GM21619 (cell line): ENCODE measurements around the gene FMNL1.

Source experiments
- ATAC-seq: cut with Tn5 transposase; IDR thresholded peaks from one replicate; pipeline ENCODE4 v1.9.1; 2021; ENCODE audit not compliant: unreplicated experiment

FMNL1 gene

DNA sequence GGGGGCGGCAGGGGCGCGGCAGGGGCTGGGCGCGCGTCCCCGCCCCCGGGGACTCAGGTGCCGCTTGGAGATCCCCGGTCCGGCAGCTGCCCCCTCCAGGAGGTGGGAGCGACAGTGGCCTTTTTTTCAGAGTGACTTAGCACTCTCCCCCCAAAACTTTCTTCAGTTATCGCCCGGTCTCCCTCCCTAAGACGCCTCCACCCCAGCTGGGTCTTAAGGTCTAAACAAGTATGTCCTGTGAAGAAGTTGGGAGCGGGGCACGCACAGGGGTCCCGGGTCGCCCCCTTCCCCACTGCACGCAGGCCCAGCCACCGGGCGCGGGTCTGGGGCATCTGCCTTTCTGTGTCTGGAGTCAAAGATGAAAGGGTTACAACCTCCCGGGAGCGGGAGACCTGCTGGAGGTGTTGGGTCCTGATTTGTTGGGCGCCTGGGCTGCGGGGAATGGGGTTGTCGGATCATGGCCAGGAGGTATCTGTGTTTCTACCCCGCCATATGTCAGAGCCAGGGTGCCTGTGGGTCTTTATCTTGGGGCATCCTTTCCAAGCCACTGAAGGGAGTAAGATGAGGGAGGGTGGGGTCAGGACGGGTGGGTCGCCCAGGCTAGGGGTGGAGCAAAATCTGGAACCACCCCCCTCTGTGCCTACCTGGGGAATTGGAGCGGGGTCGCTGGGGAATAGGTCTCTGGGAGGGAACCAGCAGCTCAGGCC, 757 bp downstream of the FMNL1 start:
- ATAC-seq, result no peak

DNA sequence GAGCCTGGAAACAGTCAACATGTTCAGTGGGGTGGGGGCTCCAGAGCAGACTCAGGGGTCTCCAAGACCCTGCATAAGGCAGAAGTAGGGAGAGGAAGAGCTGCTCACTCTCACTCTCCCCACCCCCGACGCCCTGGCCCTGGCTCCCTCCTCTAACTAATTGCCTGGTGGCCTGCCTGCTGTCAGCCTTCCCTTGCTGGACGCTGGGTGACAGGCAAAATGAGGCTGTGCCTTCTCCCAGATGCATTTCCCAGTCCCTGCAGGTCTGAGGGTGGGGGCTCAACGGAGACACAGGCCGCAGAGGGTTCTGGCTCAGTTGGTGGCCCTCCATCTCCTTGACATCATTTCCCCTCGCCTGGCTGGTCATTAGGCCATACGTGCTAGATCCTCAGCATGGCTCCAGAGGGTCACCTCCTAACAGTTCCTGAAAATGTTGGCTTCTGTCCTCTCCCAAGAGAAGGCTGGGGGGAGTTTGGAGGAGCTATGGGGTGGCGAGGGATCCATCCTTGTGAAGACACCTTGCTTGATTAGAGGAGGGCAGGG, 1.4 kb downstream of the FMNL1 start:
- no peak for ATAC-seq

DNA sequence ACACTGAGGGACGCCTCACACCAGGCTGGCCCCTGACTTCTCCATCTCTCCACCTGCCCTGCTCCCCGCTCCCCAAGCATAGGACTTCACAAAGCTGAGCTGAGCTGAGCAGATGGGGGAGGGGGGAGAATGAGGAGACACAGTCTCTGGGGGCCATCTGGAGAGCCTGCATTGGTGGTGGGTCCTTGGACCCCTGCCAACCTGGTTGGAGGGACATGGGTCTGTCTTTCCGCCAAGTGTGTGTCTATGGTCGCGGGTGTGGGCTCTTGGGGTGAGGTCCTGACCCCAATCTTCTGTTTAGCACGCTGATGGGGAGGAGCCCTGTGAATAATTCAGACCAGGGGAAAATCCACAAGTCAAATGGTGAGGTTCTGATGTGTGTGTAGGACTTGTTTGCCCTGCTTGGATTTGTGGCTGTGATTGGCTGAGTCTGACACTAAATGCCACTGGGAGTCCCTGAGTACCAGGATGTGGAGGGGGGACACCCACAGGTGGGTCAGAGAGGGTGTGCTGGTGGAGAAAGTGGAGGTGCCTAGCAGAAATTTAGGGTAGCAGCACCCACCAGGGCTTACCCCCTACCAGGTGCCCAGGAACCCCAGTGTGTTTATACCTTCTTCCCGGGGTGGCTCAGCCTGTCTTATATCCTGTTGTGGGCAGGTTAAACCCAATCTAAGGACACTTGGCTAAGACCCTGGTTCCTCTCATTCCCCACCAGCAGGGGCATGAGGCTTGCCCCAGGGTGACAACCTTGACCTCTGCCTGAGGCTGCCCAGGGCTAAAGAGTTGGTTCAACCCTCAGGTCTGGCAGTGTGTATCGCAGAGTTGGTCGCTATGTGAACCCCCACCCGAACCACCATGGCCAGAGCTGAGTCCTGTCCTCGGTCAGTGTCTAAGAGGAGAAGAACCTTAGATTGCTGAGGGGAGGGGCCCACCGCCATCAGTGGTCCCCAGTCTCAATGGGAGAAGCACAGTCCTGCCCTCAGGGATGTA, 2.1 kb downstream of the FMNL1 start:
- ATAC-seq, result no peak

DNA sequence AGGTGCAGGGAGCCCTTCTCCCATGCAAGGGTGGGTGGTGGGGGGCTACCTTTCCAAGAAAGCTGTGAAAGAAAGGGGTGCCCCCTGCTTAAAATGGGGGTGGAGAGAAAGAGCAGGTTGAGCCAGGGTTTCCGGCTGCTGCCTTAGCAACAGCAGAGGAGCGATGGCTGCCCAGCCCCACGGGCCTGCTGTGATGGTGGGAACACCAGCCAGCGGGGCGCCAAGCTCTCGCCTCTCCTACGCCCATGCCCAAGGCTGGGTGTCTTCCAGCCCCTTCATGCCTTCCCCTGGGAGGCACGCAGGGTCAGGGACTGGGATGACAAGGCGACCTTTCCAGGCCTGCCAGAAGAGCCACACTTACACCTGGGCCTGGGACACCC, 3.0 kb downstream of the FMNL1 start:
- ATAC-seq, result no peak

DNA sequence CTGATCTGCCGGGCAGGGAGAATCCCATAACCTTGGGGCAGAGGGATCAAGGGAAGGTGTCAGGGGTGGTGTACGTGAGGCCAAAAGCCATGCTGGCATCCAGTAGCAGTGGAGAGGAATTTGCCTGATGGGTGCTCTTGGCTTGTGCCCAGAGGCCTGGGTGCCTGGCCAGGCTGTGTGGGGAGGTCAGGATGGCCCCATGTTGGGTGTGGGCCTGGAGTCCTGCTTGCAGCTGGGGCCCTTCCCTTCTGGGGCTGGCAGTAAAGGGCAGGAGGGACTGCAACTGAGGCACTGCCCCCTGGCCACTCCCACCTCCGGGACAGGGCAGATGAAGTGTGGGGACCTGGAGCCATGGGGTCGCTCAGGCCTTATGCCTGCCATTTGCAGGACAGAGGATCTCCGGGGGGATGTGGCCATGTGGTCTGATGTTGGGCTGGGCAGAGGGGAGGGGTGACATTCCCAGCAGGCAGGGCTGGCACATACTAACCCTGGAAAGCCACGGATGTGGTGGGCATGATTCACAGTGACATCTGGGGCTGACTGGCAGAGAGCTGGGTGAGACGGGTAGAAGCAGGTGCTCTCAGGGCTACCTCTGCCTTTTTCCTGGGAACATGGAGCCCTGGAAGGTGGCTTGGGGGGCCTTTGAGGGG, 3.5 kb downstream of the FMNL1 start:
- no peak for ATAC-seq

DNA sequence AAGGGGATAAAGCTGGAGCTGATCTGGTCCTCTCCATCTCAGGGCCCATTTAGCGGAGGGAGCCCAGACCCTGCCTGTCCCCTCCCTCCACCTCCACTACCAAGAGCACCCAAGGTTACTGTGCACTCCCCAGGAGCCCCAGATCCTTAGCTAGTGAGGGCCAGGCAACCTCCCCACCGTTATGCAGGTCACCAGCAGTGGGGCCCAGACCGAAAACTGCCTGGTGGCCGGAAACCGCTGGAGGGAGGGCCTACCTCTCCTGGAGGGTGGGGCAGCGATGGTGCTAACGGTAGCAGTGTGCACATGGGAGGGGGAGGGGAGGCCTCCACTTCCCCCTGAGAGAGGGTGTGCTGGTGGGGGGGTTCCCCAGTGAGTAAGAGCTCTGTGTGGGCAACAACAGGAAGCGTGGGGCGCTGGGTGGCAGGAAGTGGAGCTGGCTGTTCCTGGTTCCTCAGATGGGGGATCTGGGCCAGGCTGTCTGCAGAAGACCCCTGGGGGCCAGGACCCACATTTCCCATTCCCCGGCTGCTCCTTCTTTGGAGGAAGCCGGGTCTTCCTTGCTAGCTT, 4.4 kb downstream of the FMNL1 start:
- ATAC-seq, result peak; percentile 36

DNA sequence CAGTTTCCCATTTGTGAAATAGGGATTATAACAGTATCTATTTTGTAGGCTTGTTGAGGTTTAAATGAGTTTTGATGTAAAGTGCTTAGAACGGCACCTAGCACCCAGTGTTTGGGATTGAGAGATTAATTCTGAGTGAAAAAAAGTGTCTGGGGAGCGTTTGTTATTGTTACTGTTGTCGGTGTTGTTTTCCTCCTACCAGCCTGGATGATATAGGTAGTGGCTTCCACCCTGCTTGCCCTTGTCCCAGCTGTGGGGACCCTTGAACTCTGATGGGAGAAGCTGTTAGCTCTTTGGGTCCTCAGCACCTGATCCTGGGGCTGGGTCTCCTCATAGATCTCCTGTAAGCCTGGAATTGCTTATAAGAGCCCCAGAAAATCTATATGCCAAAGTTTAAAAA, 4.9 kb downstream of the FMNL1 start:
- ATAC-seq, result no peak

DNA sequence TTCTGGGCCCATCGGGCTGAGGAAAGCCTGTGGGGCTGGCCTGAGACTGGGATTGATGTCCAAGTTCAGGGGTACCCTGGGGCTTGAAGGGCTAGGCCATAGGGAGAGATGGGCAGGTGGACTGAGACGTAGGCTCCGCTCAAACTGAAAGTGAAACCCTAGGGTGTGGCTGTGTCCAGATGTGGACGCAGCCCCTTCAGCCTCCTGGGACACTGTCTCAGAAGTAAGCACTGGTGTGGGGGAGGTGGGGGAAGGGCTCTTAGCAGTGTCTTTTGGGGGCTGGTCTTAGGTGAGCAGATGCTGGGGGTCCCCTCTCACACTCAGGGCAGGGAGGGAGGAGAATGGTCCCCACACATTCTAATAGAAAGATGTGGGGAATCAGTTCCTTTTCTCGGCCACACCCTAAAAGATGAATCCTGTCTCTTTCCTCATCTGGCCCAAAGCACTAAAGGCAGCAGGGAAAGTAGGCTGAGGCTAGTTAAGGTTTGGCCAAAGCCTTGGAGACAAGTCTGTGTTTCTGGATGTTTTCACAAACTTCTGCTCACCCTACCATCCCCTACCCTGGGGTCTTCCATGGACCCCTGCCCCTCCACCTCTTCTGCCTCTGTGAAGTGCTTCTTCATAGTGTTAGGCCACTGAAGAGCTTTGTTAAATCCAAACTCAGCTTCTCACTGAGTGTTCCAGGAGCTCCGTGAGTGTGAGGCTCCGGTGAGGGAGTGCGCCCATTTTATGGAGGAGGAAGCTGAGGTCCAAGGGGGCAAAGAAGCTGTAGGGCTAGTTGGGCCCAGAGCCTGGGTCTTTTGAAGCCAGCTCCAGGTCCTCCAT, 5.6 kb downstream of the FMNL1 start:
- peak; percentile 22 for ATAC-seq

DNA sequence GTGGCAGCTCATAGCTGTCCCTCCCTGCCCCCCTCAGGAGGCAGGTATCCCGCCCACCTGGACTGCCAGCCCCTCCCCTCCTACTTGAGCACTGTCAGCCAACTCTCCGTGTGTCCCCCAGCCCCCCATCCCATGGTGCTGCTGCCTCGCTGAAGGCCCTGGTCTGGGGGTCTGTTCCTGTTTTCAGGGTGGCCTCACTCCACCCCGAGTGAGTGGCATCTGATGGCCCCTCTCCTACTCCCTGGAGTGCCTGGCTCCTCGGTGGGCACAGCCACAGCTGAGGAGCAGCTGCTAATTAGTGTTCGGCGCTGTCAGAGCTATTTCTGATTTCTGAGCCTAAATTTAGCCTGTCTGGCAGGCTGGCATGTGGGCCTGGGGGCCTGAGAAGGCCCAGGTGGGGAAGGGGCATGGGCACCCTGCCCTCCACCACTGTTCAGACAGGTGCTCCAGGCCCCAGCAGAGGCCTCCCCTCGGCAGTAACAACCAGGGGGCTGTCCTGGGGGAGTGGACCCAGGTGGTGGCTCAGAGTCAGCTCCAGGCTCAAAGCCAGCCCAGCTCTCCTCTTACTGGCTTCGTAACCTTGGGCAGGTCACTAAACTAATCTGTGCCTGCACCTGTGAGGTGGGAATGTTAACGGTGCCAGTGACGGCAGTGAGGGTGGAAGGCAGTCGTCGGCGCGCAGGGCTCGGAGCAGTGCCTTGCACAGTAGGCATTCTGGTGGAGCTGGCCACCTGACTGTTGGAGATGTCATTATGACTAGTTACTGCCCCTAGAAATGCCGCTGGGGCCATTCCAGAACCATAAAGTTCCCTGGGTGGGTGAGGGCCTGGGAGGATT, 6.5 kb downstream of the FMNL1 start:
- no peak for ATAC-seq

DNA sequence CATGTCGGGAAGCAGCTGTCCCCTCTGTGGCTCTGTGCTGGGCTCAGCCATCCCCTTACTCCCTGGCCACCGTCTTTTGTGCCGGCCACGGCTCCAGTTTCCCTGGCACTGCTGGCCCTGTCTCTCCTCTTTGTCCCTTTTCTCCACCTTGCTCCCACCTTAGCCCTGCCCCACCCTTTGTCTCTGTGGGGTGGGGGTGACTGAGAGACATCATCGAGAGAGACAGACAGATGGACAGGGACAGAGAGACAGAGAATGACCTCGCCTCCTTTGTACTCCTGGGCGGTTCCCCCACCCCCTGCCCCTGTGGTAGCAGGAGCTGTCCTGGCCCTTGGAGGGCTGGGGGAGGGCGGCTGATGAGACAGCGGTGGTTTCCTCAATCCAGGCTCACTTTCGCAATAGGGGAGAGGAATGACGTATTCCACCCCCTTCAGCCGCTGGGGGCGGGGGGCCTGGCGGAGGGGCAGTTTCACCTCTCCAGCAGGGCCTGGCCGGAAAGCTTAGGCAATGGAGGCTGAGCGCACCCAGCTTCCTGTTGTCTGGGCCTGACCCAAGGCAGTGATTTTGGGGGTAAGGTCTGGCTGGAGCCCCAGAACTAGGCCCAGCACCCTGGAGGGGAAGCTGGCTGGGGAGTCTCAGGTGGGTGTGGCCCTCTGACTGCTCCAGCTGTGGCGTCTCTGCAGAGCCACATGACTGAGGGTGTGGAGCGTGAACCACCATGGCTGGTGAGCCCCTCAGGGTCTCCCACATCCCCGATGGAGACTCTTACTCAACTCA, 7.3 kb downstream of the FMNL1 start:
- ATAC-seq, result peak; percentile 25

DNA sequence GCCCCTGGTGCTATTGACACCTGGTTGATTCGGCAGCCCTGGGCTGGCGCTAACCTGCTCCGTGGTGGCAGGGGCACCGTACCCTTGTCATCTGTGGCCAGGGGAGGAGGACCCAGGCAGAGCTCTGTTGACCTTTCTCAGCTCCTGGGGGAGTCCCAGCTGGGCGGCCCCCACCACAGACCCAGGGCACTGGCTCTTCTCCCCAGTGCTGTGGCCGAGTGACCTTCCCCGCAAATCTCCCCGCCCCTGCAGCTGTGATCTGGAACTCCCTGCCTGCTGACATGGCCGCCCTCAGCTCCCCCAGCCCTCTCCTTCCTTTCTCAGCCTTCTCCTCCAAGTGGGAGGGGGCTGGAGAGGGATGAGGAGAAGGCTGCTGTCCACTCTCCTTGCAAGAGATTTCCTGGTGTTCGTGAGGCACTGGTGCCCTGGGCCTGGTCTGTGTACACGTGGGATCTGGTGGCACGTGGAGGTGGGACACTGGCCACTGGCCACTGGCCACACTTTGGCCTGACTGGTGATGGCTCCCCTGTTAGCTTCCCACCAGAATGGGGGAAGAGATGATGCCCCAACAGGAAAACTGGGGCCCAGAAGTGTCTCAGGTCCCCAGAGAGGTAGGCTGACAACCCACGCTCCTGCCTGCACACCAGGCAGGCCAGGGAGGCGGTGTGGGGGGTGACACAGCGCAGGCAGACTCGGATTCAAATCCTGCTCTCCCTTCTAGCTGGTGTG, 8.2 kb downstream of the FMNL1 start:
- no peak for ATAC-seq

DNA sequence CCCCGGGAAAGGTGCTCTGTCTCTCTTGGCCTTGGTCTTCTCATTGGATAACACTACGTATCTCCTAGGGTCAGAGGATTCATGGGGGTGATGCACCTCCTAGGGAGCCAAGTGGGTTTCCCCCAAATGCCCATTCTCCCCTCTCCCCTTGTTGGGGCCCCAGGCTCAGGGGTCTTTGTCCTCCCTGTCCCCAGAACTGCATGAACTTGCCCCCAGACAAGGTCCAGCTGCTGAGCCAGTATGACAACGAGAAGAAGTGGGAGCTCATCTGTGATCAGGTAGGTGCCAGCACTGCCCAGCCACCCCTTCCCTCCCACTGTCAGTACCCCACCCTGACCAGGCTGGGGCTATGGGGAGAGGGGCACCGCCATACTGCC, 8.7 kb downstream of the FMNL1 start:
- ATAC-seq, result no peak

DNA sequence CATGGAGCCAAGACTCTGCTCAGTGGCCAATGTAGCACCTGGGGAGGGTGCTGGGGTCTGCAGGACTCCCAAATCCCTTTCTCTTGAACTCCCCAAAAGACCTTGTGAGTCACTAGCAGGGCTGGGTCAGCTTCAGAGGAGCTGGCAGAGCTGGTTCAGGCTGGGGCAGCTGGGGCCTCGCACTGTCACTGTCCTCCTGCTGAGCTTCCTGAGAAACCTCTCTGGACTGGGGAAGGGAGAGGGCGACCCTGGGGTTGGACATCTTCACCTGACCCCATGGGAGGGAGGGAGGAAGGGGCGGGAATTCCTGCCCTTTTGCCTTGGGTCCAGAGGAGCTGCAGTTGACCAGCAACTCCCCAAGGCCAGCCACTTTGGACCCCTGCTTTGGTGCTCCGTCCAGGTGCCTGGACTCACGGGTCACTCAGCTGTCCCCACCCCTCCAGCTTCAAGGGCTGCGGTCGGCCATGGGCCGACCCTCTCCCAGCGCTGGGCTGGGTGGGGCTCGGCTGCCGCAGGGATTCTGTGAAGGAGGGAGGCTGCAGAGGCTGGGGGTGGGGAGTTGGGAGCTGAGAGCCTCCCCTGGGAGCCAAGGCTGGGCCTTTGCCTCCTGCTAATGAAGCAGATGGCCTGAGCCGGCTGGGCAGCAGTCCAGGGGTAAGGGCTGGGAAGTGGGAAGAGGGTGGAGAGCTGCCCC, 9.2 kb downstream of the FMNL1 start:
- no peak for ATAC-seq

DNA sequence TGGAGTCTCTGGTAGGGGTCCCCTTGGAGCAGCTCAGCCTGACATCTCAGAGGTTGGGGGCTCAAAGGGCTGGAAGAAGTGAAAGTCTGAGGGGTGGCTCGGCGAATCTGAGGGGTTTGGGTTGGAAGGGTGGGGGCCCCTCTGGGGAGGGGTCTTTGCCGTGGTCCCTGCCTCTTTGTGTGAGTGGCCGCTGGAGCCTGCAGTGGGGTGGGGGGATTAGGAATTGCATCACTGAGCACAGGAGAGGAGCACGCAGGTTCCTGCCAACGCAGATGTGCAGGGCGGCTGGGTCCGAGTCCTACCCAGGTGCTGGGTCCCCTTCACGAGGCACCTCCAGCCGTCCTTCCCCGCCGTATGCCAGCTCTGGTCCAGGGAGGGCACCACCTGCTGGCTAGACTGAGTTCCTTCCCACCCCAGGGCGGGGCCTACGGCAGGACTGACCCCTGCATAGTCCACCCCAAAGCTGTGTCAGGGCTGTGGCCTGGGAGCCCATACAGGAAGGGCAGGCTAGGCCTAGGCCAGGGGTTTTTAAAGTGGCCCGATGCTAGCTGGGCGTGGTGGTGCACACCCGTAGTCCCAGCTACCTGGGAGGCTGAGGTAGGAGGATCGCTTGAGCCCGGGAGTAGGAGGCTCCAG, 9.9 kb downstream of the FMNL1 start:
- no peak for ATAC-seq

DNA sequence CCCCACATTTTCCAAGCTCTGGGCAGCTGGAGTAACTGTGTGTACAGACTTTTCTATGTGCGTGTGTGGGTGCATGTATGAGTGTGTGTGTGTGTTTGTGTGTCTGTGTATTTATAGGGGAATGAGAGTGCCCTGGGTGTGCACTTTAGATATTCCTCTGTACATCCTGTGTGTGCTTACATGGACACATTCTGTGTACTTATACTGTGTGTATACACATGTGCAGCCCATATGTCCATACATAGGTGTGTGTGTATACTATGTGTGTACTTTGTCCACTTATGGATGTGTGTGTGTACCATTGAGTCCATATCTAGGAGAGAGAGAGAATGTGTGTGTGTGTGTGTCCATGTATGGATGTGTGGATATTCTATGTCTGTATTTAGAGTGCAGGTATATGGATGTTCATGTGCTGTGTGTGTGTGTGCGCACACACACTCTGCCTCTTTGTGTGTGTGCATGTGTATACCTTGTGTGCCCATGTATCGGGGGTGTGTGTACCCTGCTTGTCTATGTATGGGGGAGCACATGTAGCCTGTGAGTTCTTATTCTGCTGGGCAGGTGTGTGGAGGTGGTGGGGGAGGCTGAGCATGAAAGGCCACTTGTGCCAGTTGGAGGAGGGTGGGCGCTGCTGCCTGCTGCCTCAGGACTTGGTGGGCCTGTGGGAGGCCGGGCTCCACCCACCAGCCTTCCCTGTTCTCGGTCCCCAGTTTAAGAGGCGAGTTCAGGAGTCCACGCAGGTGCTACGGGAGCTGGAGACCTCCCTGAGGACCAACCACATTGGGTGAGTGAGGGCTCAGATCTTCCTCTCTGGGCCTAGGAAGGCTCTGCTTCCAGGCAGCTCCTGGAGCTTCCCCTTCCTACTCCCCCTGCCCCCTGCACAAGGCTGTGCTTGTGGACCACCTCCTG, 11.1 kb downstream of the FMNL1 start:
- no peak for ATAC-seq

DNA sequence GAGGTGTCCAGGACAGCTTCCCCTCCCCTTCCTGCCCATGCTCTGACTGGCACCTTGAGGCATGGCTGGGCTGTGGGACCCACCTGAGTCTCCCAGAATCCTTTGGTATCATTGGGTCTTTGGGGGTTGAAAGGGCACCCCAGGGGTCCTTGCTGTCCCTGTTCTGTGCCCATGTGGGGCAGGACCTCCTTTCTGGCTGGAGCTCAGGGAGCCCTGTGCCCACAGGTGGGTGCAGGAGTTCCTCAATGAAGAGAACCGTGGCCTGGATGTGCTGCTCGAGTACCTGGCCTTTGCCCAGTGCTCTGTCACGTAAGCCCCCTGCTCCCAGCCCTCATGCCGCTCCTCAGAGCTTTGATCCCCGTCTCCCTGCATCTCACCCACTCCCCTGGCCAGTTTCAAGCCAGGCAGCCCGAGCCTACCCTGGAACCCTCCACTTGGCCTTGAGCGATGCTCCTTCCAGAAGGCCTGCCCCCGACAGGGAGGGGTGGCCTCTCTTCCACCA, 11.8 kb downstream of the FMNL1 start:
- no peak for ATAC-seq
